GM19328 (cell line): ENCODE data around the gene DLGAP4.

ENCODE experiments used
- ATAC-seq: cut with Tn5 transposase; IDR thresholded peaks from one replicate; pipeline ENCODE4 v1.9.1; 2021; ENCODE audit warnings: mild to moderate bottlenecking, moderate library complexity; ENCODE audit not compliant: unreplicated experiment

Gene DLGAP4

DNA sequence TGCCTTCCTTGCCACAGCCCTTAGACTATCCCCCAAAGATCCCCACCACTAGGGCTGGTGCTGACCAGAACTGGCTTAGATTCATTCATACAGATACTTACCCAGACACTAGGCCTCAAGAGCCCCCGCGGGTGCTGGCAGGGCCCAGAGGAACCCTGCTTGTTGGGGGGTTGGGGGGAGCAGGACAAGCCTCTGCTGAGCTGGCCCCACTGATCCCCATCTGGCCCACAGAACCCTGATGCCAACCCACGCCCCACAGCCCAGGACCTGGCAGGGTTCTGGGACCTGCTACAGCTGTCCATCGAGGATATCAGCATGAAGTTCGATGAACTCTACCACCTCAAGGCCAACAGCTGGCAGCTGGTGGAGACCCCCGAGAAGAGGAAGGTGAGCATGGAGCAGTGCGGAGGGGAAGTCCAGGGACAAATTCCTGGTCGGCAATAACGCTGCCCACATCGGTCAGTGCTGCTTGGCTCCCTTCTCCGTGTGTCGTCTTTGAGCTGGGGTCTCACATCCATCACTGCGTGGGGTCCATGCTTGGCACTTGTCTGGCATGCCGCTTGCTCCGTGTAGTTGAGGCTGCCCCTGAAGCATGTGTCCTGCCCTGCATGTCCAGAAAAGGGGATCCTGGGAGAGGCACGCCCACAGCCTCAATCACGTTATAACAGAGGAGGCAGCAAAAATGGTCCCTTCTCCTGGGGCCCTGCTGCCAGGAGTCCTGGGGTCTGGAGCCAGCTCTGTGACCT is 219.7 kb downstream of the DLGAP4 start:
- no peak for ATAC-seq

GRCh38 chr20:36526521-36527011 is 220.4 kb downstream of the DLGAP4 start:
- no peak for ATAC-seq

DNA sequence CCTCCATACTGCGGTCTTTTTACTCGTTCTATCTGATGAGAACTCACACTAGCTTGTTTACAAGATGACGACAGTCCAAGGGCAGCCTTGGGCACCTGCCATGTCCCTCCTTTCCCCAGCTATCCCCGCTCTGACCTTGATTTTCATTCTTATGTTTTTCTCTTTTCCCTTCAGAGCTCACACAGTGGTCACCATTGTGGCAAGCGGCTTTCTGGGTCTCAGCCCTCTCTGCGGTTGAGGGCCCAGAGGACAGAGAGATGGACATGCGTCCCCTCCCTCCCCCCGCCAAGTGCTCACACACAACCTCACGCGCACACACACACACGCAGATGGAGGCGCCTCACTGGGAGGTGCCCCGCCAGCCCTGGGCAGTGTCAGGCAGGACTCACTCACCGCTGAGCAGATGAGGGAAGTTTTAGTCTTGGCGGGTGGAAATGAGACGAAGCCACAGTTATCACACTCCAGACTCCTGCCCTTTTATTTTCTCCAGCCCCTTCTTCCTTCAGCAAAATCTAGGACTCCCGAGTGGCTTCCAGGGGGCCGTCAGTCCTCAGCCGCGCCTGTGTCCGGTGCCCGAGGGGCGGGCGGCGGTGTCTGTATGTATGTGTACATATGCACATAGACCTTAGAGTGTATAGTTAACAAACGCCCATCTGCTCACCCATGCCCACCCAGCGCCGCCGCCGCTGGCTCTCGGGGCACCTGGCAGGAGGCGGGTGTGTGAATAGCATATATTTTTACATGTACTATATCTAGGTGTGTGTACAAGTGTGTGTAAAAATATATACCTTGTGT is 221.4 kb downstream of the DLGAP4 start:
- no peak for ATAC-seq

GRCh38 chr20:36528176-36528874 is 222.2 kb downstream of the DLGAP4 start:
- no peak for ATAC-seq

GRCh38 chr20:36528875-36529417 is 222.8 kb downstream of the DLGAP4 start:
- no peak for ATAC-seq

- ATAC-seq = no peak
Observed at GRCh38 chr20:36532388-36532787, 226.2 kb downstream of the DLGAP4 start.

- ATAC-seq = no peak
Observed at GRCh38 chr20:36532822-36533221, 226.7 kb downstream of the DLGAP4 start.

GRCh38 chr20:36538026-36538722 is 232.0 kb downstream of the DLGAP4 start:
- no peak for ATAC-seq

DNA sequence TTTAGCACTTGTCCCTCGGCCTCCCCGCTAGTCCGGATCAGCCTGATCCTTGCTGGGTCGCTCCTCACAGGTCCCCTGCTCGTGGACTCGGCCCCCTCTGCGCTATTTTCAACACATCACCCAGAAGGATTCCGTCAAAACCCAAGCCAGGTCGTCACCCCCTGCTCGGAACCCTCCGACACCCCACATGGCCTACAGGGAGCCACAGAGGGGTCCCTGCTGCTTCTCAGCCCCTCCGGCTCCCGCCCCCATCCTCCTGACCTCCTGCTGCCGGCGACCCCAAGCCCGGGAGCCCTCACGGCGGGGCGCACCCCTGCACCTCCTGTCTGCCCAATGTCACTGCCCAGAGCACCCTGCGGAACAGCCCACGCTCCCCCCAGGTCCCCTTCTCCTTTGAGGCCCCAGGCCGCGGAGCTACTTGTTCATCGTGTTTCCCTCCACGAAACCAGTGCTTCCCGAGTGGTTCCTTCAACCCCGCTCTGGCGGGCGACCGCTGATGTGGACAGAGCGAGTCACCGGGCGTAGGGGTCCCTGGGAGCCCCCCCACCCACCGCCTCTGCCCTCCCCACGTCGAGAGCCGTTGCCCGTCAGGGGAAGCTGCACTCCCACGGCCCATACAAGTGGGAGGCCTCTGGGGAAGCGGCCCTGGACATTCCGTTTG is 234.5 kb downstream of the DLGAP4 start:
- no peak for ATAC-seq

GRCh38 chr20:36541227-36541767 is 235.2 kb downstream of the DLGAP4 start, which contains the start of gene MYL9:
MYL9 (plus strand) TSS chr20:36541519; CDS start chr20:36544885, 3,366 bp downstream.
- no peak for ATAC-seq

- ATAC-seq = no peak
Observed at GRCh38 chr20:36541768-36542488, 235.8 kb downstream of the DLGAP4 start.

DNA sequence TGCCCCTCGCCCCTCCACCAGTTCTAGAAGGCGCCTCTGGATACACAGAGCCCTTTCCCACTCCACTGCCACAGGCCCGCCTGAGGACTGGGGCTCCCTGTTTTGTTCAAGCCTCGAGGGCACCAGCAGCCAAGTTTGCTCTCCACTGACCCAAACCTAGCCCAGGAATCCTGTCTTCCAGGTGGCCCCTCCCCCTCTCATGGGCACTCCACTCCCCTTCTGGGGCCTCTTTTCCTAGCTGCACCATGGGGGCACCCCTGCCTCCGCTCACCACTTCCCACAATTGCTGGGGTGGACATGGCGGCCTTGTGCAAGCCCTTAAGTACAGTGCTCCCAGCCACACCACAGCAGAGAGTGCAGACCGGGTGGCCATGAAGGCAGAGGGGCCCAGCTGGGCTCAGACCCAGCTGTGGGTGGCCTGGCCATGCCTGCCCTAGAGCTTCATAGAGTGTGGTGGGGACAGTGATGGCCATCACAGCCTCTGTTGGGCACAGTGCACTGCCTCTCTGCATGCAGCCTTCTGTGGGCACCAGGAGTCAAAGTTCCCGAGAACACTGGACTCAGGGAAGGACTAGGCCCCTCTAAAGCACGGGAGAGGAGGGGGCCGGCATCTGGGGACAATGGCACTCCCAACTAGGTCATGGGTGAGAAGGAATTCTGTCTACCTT is 236.5 kb downstream of the DLGAP4 start:
- no peak for ATAC-seq

DNA sequence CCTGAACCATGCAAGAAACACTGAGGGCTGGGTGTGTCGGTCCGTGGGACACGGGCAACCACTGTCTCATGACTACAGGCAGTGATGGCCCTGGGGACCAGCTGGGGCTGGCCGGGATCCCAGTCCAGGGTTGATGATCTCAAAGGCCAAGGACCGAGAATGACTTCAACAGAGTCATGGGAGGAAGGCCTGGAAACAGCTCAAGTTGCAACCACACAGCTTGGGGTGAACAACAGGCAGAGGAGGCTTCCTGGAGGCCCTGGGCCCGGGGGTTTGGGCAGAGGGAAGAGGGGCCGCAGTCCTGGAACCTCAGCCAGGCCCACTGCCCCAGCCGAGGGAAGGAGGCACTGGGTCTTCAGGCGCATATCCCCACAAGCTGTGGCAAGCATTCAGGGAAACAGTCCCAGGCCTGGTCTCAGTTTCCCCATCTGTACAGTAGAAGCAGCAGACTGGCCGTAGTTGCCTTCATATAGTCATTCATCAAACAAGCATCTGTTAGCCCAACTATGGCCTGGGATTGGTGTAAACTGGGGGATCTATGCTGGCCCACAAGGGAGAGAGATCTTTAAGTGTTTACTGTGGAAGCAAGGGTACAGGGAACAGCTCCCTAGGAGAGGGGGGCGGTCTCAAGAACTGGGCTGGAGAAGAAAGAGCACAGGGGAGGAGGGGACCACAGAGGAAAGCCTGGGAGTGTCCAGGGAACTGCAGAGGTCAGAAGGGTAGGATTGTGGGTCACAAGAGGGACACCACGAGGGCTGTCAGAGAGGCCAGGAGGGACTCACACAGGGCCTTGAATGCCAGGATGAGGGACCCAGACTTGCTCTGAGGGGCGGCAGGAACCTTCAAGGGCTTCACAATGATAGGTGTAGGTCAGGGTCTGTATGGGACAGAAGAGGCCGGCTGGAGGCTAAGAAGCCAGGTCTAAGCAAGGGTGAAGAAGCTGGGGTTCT is 237.3 kb downstream of the DLGAP4 start:
- no peak for ATAC-seq

- no peak for ATAC-seq
Observed at GRCh38 chr20:36544134-36545018, 238.2 kb downstream of the DLGAP4 start.

DNA sequence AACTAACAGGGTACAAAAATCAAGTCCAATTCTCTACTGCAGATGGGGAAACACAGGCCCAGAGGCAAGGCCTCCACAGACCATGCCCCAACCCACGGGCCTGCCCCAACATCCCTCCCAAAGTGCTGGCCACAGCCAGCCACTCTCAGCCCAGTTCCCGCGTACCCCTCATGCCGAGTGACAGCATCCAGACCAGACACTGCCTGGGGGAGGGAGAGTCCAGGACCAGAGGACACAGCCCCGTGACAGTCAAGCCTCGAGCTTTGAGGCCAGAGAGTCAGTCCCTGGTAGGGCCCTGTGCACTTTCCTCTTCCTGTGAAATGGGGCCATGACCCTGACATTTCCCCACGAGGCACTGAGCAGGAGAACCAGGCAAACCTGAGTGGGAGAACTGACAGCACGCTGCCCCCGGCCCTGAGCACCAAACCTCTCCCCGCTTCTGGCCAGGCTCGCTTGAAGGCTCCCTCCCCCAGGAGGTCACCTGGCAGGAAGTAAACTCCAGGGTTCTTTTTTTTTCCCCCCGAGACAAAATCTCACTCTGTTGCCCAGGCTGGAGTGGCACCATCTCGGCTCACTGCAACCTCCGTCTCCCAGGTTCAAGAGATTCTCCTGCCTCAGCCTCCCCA is 240.1 kb downstream of the DLGAP4 start:
- ATAC-seq = no peak
